ENCODE results near the gene PMIS2. TPM values are rescaled to one million over a fixed set of nuclear protein-coding genes. Genes with fewer than 3 reads are reported as not detected.
"Not testable (repeated sequence)": the region's sequence is repeated elsewhere in the genome, so short reads cannot be mapped to it uniquely, and the experiment has no call there.

Gene PMIS2
- total RNA-seq, 1 donor from 2014 or later = not detected

DNA sequence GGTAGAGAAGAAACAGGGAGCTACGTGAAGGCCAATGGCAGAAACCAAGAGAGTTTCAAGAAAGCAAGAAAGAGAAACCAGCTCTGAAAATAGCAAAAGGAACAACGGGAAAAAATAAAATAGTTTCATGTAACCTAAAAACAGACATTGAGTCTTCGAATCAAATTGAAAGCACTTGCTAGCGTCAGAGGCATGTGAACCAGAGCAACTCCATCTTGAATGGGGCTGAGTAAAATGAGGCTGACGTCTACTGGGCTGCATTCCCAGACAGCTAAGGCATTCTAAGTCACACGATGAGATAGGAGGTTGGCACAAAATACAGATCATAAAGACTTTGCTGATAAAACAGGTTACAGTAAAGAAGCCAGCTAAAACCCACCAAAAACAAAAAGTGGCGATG is 7.3 kb upstream of the PMIS2 start:
- intact Hi-C loops (cut with micrococcal nuclease) = no loop called here
- peaks cover 30% of the 10 kb centered on the region for H3K9me3 Mint-ChIP-seq
- peaks cover 3% of the 10 kb centered on the region for H3K27me3 Mint-ChIP-seq (ENCODE audit: low read depth)
- no peak overlapping the region for H3K4me3 Mint-ChIP-seq (ENCODE audit: low read depth)
- no peaks in the 10 kb centered on the region for H3K4me1 Mint-ChIP-seq (ENCODE audit: low read depth)
- H3K36me3 Mint-ChIP-seq (ENCODE audit: low read depth) = peaks cover 8% of the 10 kb centered on the region
- no peak overlapping the region for H3K27ac Mint-ChIP-seq
- DNase-seq (ENCODE audit: low spot score) = no peak

GRCh38 chr19:35582760-35583159 is 3.2 kb upstream of the PMIS2 start:
- Mint-ChIP-seq H3K27me3 (ENCODE audit: low read depth) (peaks cover 12% of the 10 kb centered on the region), H3K9me3 (peaks cover 2% of the 10 kb centered on the region), H3K36me3 (ENCODE audit: low read depth) (no peaks in the 10 kb centered on the region), H3K4me1 (ENCODE audit: low read depth) (no peaks in the 10 kb centered on the region), H3K27ac (no peak overlapping the region), H3K4me3 (ENCODE audit: low read depth) (no peak overlapping the region)
- intact Hi-C loops (cut with micrococcal nuclease) = no loop called here
- no peak for DNase-seq (ENCODE audit: low spot score)

GRCh38 chr19:35587321-35587720 is 1.3 kb downstream of the PMIS2 start:
- no peak for DNase-seq (ENCODE audit: low spot score)
- no peaks in the 10 kb centered on the region for H3K4me1 Mint-ChIP-seq (ENCODE audit: low read depth)
- H3K36me3 Mint-ChIP-seq (ENCODE audit: low read depth) = no peaks in the 10 kb centered on the region
- H3K27me3 Mint-ChIP-seq (ENCODE audit: low read depth) = peaks cover 12% of the 10 kb centered on the region
- H3K27ac Mint-ChIP-seq = no peak overlapping the region
- H3K9me3 Mint-ChIP-seq = no peaks in the 10 kb centered on the region
- intact Hi-C loops (cut with micrococcal nuclease) = no loop called here
- H3K4me3 Mint-ChIP-seq (ENCODE audit: low read depth) = no peak overlapping the region

GRCh38 chr19:35590875-35591274 is 4.9 kb downstream of the PMIS2 start:
- intact Hi-C loops (cut with micrococcal nuclease) = no loop called here
- Mint-ChIP-seq H3K4me1 (ENCODE audit: low read depth) (no peaks in the 10 kb centered on the region), H3K27ac (no peak overlapping the region), H3K9me3 (no peaks in the 10 kb centered on the region), H3K4me3 (ENCODE audit: low read depth) (no peak overlapping the region), H3K36me3 (ENCODE audit: low read depth) (no peaks in the 10 kb centered on the region), H3K27me3 (ENCODE audit: low read depth) (no peaks in the 10 kb centered on the region)
- no peak for DNase-seq (ENCODE audit: low spot score)

- no peak overlapping the region for H3K4me3 Mint-ChIP-seq (ENCODE audit: low read depth)
- no peaks in the 10 kb centered on the region for H3K9me3 Mint-ChIP-seq
- no peak for DNase-seq (ENCODE audit: low spot score)
- no peak overlapping the region for H3K27ac Mint-ChIP-seq
- intact Hi-C loops (cut with micrococcal nuclease) = loop anchor here (1.0 kb wide), 2 partner anchors 43 to 83 kb away; no protein-coding TSS in a partner anchor
- peaks cover 6% of the 10 kb centered on the region for H3K4me1 Mint-ChIP-seq (ENCODE audit: low read depth)
- H3K36me3 Mint-ChIP-seq (ENCODE audit: low read depth) = no peaks in the 10 kb centered on the region
- no peaks in the 10 kb centered on the region for H3K27me3 Mint-ChIP-seq (ENCODE audit: low read depth)
These were observed 6.3 kb downstream of the PMIS2 start for GRCh38 chr19:35592226-35592625.

DNA sequence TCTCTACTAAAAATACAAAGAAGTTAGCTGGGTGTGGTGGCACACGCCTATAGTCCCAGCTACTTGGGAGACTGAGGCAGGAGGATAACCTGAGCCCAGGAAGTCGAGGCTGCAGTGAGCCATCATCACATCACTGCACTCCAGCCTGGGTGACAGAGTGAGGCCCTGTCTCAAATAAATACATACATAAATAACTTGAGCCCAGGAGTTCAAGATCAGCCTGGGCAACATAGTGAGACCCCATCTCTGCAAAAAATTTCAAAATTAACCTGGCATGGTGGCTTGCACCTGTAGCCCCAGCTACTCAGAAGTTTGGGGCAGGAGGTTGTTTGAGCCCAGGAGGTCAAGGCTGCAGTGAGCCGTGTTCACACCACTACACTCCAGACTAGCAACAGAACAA is 9.1 kb downstream of the PMIS2 start:
- intact Hi-C loops (cut with micrococcal nuclease) = not testable (repeated sequence)

GRCh38 chr19:35595928-35596327 is 10.0 kb downstream of the PMIS2 start:
- DNase-seq (ENCODE audit: low spot score) = no peak
- no peaks in the 10 kb centered on the region for H3K9me3 Mint-ChIP-seq
- H3K4me3 Mint-ChIP-seq (ENCODE audit: low read depth) = no peak overlapping the region
- H3K27ac Mint-ChIP-seq = no peak overlapping the region
- H3K27me3 Mint-ChIP-seq (ENCODE audit: low read depth) = peaks cover 9% of the 10 kb centered on the region
- peaks cover 6% of the 10 kb centered on the region for H3K4me1 Mint-ChIP-seq (ENCODE audit: low read depth)
- intact Hi-C loops (cut with micrococcal nuclease) = no loop called here
- no peaks in the 10 kb centered on the region for H3K36me3 Mint-ChIP-seq (ENCODE audit: low read depth)

More for the DNA sequence above, 9.1 kb downstream of the PMIS2 start:
- not testable (repeated sequence) for H3K4me1 Mint-ChIP-seq (ENCODE audit: low read depth); H3K27me3 Mint-ChIP-seq (ENCODE audit: low read depth); H3K27ac Mint-ChIP-seq; H3K9me3 Mint-ChIP-seq; H3K4me3 Mint-ChIP-seq (ENCODE audit: low read depth); DNase-seq (ENCODE audit: low spot score); H3K36me3 Mint-ChIP-seq (ENCODE audit: low read depth)

- no peaks in the 10 kb centered on the region for H3K9me3 Mint-ChIP-seq
- H3K4me3 Mint-ChIP-seq (ENCODE audit: low read depth) = no peak overlapping the region
- no peak for DNase-seq (ENCODE audit: low spot score)
- intact Hi-C loops (cut with micrococcal nuclease) = no loop called here
- peaks cover 6% of the 10 kb centered on the region for H3K4me1 Mint-ChIP-seq (ENCODE audit: low read depth)
- H3K36me3 Mint-ChIP-seq (ENCODE audit: low read depth) = no peaks in the 10 kb centered on the region
- H3K27ac Mint-ChIP-seq = peak overlapping the region; percentile 2
- H3K27me3 Mint-ChIP-seq (ENCODE audit: low read depth) = peaks cover 12% of the 10 kb centered on the region
These were observed 10.5 kb downstream of the PMIS2 start for GRCh38 chr19:35596366-35596999.

GRCh38 chr19:35601971-35602370 is 16.0 kb downstream of the PMIS2 start:
- peaks cover 12% of the 10 kb centered on the region for H3K27me3 Mint-ChIP-seq (ENCODE audit: low read depth)
- intact Hi-C loops (cut with micrococcal nuclease) = no loop called here
- no peak overlapping the region for H3K4me3 Mint-ChIP-seq (ENCODE audit: low read depth)

DNA sequence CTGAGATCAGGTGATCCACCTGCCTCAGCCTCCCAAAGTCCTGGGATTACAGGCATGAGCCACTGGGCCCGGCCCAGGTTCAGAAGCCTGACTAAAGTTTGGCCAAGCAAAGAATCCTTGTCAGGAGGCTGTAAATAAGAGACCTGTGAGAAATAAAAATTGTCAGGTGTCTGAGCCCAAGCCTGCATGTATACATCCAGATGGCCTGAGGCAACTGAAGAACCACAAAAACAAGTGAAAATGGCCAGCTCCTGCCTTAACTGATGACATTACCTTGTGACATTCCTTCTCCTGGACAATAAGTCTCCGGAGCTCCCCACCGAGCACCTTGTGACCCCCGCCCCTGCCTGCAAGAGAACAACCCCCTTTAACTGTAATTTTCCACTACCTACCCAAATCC is 18.5 kb downstream of the PMIS2 start:
- H3K4me3 Mint-ChIP-seq (ENCODE audit: low read depth); intact Hi-C loops (cut with micrococcal nuclease); H3K4me1 Mint-ChIP-seq (ENCODE audit: low read depth); H3K27ac Mint-ChIP-seq; DNase-seq (ENCODE audit: low spot score); H3K36me3 Mint-ChIP-seq (ENCODE audit: low read depth); H3K27me3 Mint-ChIP-seq (ENCODE audit: low read depth): not testable (repeated sequence)
- H3K9me3 Mint-ChIP-seq = peaks cover 18% of the 10 kb centered on the region

More at GRCh38 chr19:35601971-35602370, 16.0 kb downstream of the PMIS2 start:
- DNase-seq (ENCODE audit: low spot score) = no peak
- H3K4me1 Mint-ChIP-seq (ENCODE audit: low read depth) = no peaks in the 10 kb centered on the region
- no peak overlapping the region for H3K27ac Mint-ChIP-seq
- H3K36me3 Mint-ChIP-seq (ENCODE audit: low read depth) = no peaks in the 10 kb centered on the region
- H3K9me3 Mint-ChIP-seq = peaks cover 3% of the 10 kb centered on the region

GRCh38 chr19:35607170-35607569 is 21.2 kb downstream of the PMIS2 start:
- H3K27me3 Mint-ChIP-seq (ENCODE audit: low read depth); DNase-seq (ENCODE audit: low spot score); H3K27ac Mint-ChIP-seq; H3K4me3 Mint-ChIP-seq (ENCODE audit: low read depth); intact Hi-C loops (cut with micrococcal nuclease); H3K36me3 Mint-ChIP-seq (ENCODE audit: low read depth): not testable (repeated sequence)
- Mint-ChIP-seq H3K4me1 (ENCODE audit: low read depth) (peaks cover 12% of the 10 kb centered on the region), H3K9me3 (peaks cover 18% of the 10 kb centered on the region)

GRCh38 chr19:35607661-35608060 is 21.7 kb downstream of the PMIS2 start:
- Mint-ChIP-seq H3K9me3 (peaks cover 18% of the 10 kb centered on the region), H3K4me1 (ENCODE audit: low read depth) (peaks cover 16% of the 10 kb centered on the region), H3K27me3 (ENCODE audit: low read depth) (no peaks in the 10 kb centered on the region), H3K4me3 (ENCODE audit: low read depth) (no peak overlapping the region), H3K36me3 (ENCODE audit: low read depth) (peaks cover 10% of the 10 kb centered on the region), H3K27ac (no peak overlapping the region)
- DNase-seq (ENCODE audit: low spot score) = no peak
- intact Hi-C loops (cut with micrococcal nuclease) = no loop called here

GRCh38 chr19:35608251-35608650 is 22.3 kb downstream of the PMIS2 start:
- no peak overlapping the region for H3K4me3 Mint-ChIP-seq (ENCODE audit: low read depth)
- no peaks in the 10 kb centered on the region for H3K27me3 Mint-ChIP-seq (ENCODE audit: low read depth)
- H3K4me1 Mint-ChIP-seq (ENCODE audit: low read depth) = peaks cover 16% of the 10 kb centered on the region
- intact Hi-C loops (cut with micrococcal nuclease) = no loop called here
- H3K36me3 Mint-ChIP-seq (ENCODE audit: low read depth) = peaks cover 10% of the 10 kb centered on the region
- peaks cover 18% of the 10 kb centered on the region for H3K9me3 Mint-ChIP-seq
- no peak overlapping the region for H3K27ac Mint-ChIP-seq
- DNase-seq (ENCODE audit: low spot score) = no peak
